Neural cell (in vitro differentiated cells): ENCODE measurements around the gene RADIL. TPM values are rescaled to one million over a fixed set of nuclear protein-coding genes. Genes with fewer than 3 reads are reported as not detected.

Experiments
- H2AFZ ChIP-seq: fragments of 200-600, 300-800 bp; sonication (generic), shearing (Covaris generic); 2 replicates; pipeline ENCODE4 v1.6.0; 2014; ENCODE audit warnings: low read depth, mild to moderate bottlenecking, antibody characterized with exemption, low read length, moderate library complexity
- H3F3A ChIP-seq: fragments of 200-600 bp; shearing (Covaris generic); 2 replicates; pipeline ENCODE4 v1.6.1; 2016; ENCODE audit warnings: mild to moderate bottlenecking, moderate library complexity, mixed read lengths, antibody characterized with exemption, low read length; ENCODE audit not compliant: insufficient read depth, poor library complexity, severe bottlenecking
- H3K27ac ChIP-seq: fragments of 200-600, 300-800 bp; sonication (generic), shearing (Covaris generic); 2 replicates; pipeline ENCODE4 v1.5.1; 2014; ENCODE audit warnings: mild to moderate bottlenecking, low read length, moderate library complexity
- H3K27me3 ChIP-seq: fragments of 300-800, 200-600 bp; sonication (generic), shearing (Covaris generic); 2 replicates; pipeline ENCODE4 v1.6.0; 2014; ENCODE audit warnings: mild to moderate bottlenecking, low read depth, low read length, moderate library complexity; ENCODE audit not compliant: insufficient read depth
- H3K36me3 ChIP-seq: fragments of 300-800, 200-600 bp; sonication (generic), shearing (Covaris generic); 2 replicates; pipeline ENCODE4 v1.5.1; 2014; ENCODE audit warnings: mild to moderate bottlenecking, antibody characterized with exemption, low read length, moderate library complexity; ENCODE audit not compliant: insufficient read depth
- H3K4me2 ChIP-seq: fragments of 300-800, 200-600 bp; sonication (generic), shearing (Covaris generic); 2 replicates; pipeline ENCODE4 v1.6.0; 2014; ENCODE audit warnings: mild to moderate bottlenecking, low read length
- H3K4me3 ChIP-seq: fragments of 300-800, 200-600 bp; sonication (generic), shearing (Covaris generic); 2 replicates; pipeline ENCODE4 v1.5.1; 2014; ENCODE audit warnings: mild to moderate bottlenecking, low read length, moderate library complexity
- H3K79me2 ChIP-seq: fragments of 200-600 bp; shearing (Covaris generic); replicated peaks from 2 replicates; pipeline ENCODE4 v1.6.0; 2014; ENCODE audit warnings: mild to moderate bottlenecking, low read length, moderate library complexity; ENCODE audit not compliant: insufficient read depth
- H3K9ac ChIP-seq: fragments of 300-800, 200-600 bp; sonication (generic), shearing (Covaris generic); 2 replicates; pipeline ENCODE4 v1.6.1; 2016; ENCODE audit warnings: mild to moderate bottlenecking, low read length, mixed read lengths
- H3K9me2 ChIP-seq: fragments of 200-600 bp; shearing (Covaris generic); 2 replicates; pipeline ENCODE4 v1.6.1; 2016; ENCODE audit warnings: mild to moderate bottlenecking, low read length, mixed read lengths; ENCODE audit not compliant: insufficient read depth
- H3K9me3 ChIP-seq: fragments of 200-600, 300-800 bp; sonication (generic), shearing (Covaris generic); 2 replicates; pipeline ENCODE4 v1.6.1; 2016; ENCODE audit warnings: mild to moderate bottlenecking, mixed run types, low read length, moderate library complexity, mixed read lengths
- H4K20me1 ChIP-seq: fragments of 200-600 bp; shearing (Covaris generic); 2 replicates; pipeline ENCODE4 v1.6.1; 2016; ENCODE audit warnings: mild to moderate bottlenecking, mixed run types; ENCODE audit not compliant: insufficient read depth
- EP300 ChIP-seq: fragments of 450-650 bp; conservative IDR thresholded peaks from 2 replicates; pipeline ENCODE4 v1.6.1; 2014; ENCODE audit warnings: antibody characterized with exemption, mild to moderate bottlenecking, moderate library complexity; ENCODE audit not compliant: poor library complexity, severe bottlenecking
- EZH2 ChIP-seq: fragments of 200-600, 300-800 bp; shearing (Covaris generic), sonication (generic); IDR thresholded peaks from 2 replicates; pipeline ENCODE4 v1.6.1; 2014; ENCODE audit warnings: antibody characterized with exemption, low read length, borderline replicate concordance, mild to moderate bottlenecking; ENCODE audit not compliant: insufficient read depth, poor library complexity, severe bottlenecking
- MXI1 ChIP-seq: fragments of 450-650 bp; conservative IDR thresholded peaks from 2 replicates; pipeline ENCODE4 v1.6.1; 2014; ENCODE audit warnings: antibody characterized with exemption, mild to moderate bottlenecking; ENCODE audit not compliant: poor library complexity, severe bottlenecking
- POLR2AphosphoS5 ChIP-seq: IDR thresholded peaks from 2 replicates; pipeline ENCODE4 v1.6.1; 2012
- RAD21 ChIP-seq: fragments of 450-650 bp; conservative IDR thresholded peaks from 2 replicates; pipeline ENCODE4 v1.6.1; 2014; ENCODE audit warnings: antibody characterized with exemption, mild to moderate bottlenecking, moderate library complexity
- SMC3 ChIP-seq: fragments of 450-650 bp; conservative IDR thresholded peaks from 2 replicates; pipeline ENCODE4 v1.6.1; 2014; ENCODE audit warnings: antibody characterized with exemption, mild to moderate bottlenecking, moderate library complexity; ENCODE audit not compliant: poor library complexity
- TAF1 ChIP-seq: IDR thresholded peaks from 2 replicates; pipeline ENCODE4 v1.6.1; 2012; ENCODE audit warnings: low read depth
- polyA plus RNA-seq: library from polyadenylated mRNA; depleted of rRNA; stranded (reverse); fragments of >200 nt; gene quantifications from 2 replicates; pipeline ENCODE4 v1.2.3, GENCODE V29; 2014
- TF ChIP-seq, protein P1 (sequence below): fragments of 450-650 bp; IDR thresholded peaks from 2 replicates; pipeline ENCODE4 v1.5.1; 2014; ENCODE audit warnings: antibody characterized with exemption, mild to moderate bottlenecking, moderate library complexity; ENCODE audit not compliant: poor library complexity, severe bottlenecking
- TF ChIP-seq, protein P2 (sequence below): IDR thresholded peaks from 2 replicates; pipeline ENCODE4 v1.6.1; 2012; ENCODE audit warnings: borderline replicate concordance

Gene RADIL
- polyA plus RNA-seq, 1 donor from 2014 or later = 4.1 TPM

DNA sequence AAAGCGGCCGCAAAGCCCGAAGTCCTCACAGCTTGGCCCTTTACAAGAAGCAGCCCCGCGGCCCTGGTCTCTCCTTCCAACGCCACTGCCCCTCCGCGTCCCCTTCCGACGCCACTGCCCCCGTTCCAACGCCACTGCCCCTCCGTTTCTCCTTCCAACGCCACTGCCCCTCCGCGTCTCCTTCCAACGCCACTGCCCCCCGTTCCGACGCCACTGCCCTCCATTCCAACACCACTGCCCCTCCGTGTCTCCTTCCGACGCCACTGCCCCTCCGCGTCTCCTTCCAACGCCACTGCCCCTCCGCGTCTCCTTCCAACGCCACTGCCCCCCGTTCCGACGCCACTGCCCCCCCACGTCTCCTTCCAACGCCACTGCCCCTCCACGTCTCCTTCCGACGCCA lies 75.0 kb downstream of the RADIL start:
- Histone ChIP-seq H4K20me1 (no peaks in the 10 kb centered on the region), H3K79me2 (no peaks in the 10 kb centered on the region), H3K27ac (no peak overlapping the region), H3K27me3 (no peaks in the 10 kb centered on the region), H2AFZ (no peak overlapping the region), H3K36me3 (no peaks in the 10 kb centered on the region), H3K4me3 (no peak overlapping the region), H3F3A (no peaks in the 10 kb centered on the region), H3K4me2 (no peak overlapping the region), H3K9me3 (no peaks in the 10 kb centered on the region), H3K9me2 (no peaks in the 10 kb centered on the region), H3K9ac (no peak overlapping the region)
- TF ChIP-seq EZH2 = no peak
- no peak for TF ChIP-seq RAD21
- TF ChIP-seq POLR2AphosphoS5 = no peak
- TF ChIP-seq, protein P1, sequence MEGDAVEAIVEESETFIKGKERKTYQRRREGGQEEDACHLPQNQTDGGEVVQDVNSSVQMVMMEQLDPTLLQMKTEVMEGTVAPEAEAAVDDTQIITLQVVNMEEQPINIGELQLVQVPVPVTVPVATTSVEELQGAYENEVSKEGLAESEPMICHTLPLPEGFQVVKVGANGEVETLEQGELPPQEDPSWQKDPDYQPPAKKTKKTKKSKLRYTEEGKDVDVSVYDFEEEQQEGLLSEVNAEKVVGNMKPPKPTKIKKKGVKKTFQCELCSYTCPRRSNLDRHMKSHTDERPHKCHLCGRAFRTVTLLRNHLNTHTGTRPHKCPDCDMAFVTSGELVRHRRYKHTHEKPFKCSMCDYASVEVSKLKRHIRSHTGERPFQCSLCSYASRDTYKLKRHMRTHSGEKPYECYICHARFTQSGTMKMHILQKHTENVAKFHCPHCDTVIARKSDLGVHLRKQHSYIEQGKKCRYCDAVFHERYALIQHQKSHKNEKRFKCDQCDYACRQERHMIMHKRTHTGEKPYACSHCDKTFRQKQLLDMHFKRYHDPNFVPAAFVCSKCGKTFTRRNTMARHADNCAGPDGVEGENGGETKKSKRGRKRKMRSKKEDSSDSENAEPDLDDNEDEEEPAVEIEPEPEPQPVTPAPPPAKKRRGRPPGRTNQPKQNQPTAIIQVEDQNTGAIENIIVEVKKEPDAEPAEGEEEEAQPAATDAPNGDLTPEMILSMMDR = no peak
- no peak for TF ChIP-seq EP300
- TF ChIP-seq MXI1 = no peak
- TF ChIP-seq, protein P2, sequence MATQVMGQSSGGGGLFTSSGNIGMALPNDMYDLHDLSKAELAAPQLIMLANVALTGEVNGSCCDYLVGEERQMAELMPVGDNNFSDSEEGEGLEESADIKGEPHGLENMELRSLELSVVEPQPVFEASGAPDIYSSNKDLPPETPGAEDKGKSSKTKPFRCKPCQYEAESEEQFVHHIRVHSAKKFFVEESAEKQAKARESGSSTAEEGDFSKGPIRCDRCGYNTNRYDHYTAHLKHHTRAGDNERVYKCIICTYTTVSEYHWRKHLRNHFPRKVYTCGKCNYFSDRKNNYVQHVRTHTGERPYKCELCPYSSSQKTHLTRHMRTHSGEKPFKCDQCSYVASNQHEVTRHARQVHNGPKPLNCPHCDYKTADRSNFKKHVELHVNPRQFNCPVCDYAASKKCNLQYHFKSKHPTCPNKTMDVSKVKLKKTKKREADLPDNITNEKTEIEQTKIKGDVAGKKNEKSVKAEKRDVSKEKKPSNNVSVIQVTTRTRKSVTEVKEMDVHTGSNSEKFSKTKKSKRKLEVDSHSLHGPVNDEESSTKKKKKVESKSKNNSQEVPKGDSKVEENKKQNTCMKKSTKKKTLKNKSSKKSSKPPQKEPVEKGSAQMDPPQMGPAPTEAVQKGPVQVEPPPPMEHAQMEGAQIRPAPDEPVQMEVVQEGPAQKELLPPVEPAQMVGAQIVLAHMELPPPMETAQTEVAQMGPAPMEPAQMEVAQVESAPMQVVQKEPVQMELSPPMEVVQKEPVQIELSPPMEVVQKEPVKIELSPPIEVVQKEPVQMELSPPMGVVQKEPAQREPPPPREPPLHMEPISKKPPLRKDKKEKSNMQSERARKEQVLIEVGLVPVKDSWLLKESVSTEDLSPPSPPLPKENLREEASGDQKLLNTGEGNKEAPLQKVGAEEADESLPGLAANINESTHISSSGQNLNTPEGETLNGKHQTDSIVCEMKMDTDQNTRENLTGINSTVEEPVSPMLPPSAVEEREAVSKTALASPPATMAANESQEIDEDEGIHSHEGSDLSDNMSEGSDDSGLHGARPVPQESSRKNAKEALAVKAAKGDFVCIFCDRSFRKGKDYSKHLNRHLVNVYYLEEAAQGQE = no peak
- no peak for TF ChIP-seq TAF1
- TF ChIP-seq SMC3 = no peak

DNA sequence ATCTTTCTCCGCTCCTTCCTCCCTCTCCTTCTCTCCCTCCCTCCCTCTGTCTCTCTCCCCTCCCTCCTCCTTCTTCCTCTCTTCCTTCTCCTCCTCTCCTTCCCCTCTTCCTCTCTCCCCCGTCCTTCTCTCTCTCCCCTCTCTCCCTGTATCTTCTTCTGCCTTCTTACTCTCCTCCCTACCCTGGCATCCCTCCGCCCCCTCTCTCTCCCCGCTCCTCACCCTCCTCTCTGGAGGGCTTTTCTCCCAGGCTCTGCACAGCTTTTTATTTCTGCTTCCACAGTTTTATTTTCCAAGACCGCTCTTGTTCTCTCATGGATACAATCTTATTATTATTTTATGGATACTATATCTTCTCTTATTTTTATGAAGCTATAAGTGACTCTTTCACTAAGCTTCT lies 75.5 kb downstream of the RADIL start:
- Histone ChIP-seq H3K4me3 (no peak overlapping the region), H3K9me2 (no peaks in the 10 kb centered on the region), H3K27ac (no peak overlapping the region), H3K27me3 (no peaks in the 10 kb centered on the region), H3K9ac (no peak overlapping the region), H3K36me3 (no peaks in the 10 kb centered on the region), H2AFZ (no peak overlapping the region), H3K79me2 (no peaks in the 10 kb centered on the region), H4K20me1 (no peaks in the 10 kb centered on the region), H3K9me3 (no peaks in the 10 kb centered on the region), H3K4me2 (no peak overlapping the region), H3F3A (no peaks in the 10 kb centered on the region)
- TF ChIP-seq SMC3 (no peak), EZH2 (no peak), EP300 (no peak), TAF1 (no peak), POLR2AphosphoS5 (no peak), MXI1 (no peak), RAD21 (no peak)
- TF ChIP-seq, protein P1 = no peak
- TF ChIP-seq, protein P2 = no peak
